Astrocyte (in vitro differentiated cells and primary cell): Measurements from ENCODE around the gene MGMT. TPM values are rescaled to one million over a fixed set of nuclear protein-coding genes. Genes with fewer than 3 reads are reported as not detected.

ENCODE experiments used
- DNase-seq: peaks from one replicate; pipeline ENCODE4 v3.0.0-alpha.2; 2010; ENCODE audit warnings: low read depth
- FAIRE-seq: peaks from 2 replicates; lab custom pipeline; 2011; peaks lifted over from hg19 to GRCh38; lab: Jason Lieb, UNC
- H2AFZ ChIP-seq: 2 replicates; pipeline ENCODE4 v1.6.0; 2012; ENCODE audit warnings: low read depth, low read length, inconsistent platforms
- H3K27ac ChIP-seq: 2 replicates; pipeline ENCODE4 v1.5.1; 2011; ENCODE audit warnings: low read depth, low read length, inconsistent platforms
- H3K27me3 ChIP-seq: 2 replicates; pipeline ENCODE4 v1.6.0; 2011; ENCODE audit warnings: low read length, inconsistent platforms; ENCODE audit not compliant: insufficient read depth
- H3K36me3 ChIP-seq: 2 replicates; pipeline ENCODE4 v1.5.1; 2011; ENCODE audit warnings: low read length, inconsistent platforms; ENCODE audit not compliant: insufficient read depth
- H3K4me1 ChIP-seq: 2 replicates; pipeline ENCODE4 v1.5.1; 2011; ENCODE audit warnings: low read length, inconsistent platforms; ENCODE audit not compliant: insufficient read depth
- H3K4me2 ChIP-seq: 2 replicates; pipeline ENCODE4 v1.6.0; 2012; ENCODE audit warnings: low read length, inconsistent platforms
- H3K4me3 ChIP-seq: 2 replicates; pipeline ENCODE4 v1.5.1; 2011; ENCODE audit warnings: low read depth, mild to moderate bottlenecking, low read length, inconsistent platforms; ENCODE audit not compliant: insufficient read depth
- H3K79me2 ChIP-seq: 2 replicates; pipeline ENCODE4 v1.6.0; 2012; ENCODE audit warnings: mild to moderate bottlenecking, low read length, inconsistent platforms; ENCODE audit not compliant: insufficient read depth
- H3K9ac ChIP-seq: 2 replicates; pipeline ENCODE4 v1.6.0; 2012; ENCODE audit warnings: mild to moderate bottlenecking, low read length, inconsistent platforms
- H3K9me3 ChIP-seq: 2 replicates; pipeline ENCODE4 v1.5.1; 2012; ENCODE audit warnings: low read depth, mild to moderate bottlenecking, low read length, inconsistent platforms; ENCODE audit not compliant: insufficient read depth
- H4K20me1 ChIP-seq: 2 replicates; pipeline ENCODE4 v1.6.0; 2012; ENCODE audit warnings: low read length, inconsistent platforms; ENCODE audit not compliant: insufficient read depth
- H3K27ac Mint-ChIP-seq: one replicate; pipeline ENCODE4 v1.8.0; 2021; ENCODE audit warnings: mild to moderate bottlenecking, mixed read lengths; ENCODE audit not compliant: unreplicated experiment
- H3K27me3 Mint-ChIP-seq: one replicate; pipeline ENCODE4 v1.8.0; 2021; ENCODE audit warnings: low read depth, mixed read lengths; ENCODE audit not compliant: unreplicated experiment
- H3K36me3 Mint-ChIP-seq: one replicate; pipeline ENCODE4 v1.8.0; 2021; ENCODE audit warnings: low read depth, mixed read lengths; ENCODE audit not compliant: unreplicated experiment
- H3K4me1 Mint-ChIP-seq: one replicate; pipeline ENCODE4 v1.8.0; 2021; ENCODE audit warnings: low read depth, mixed read lengths; ENCODE audit not compliant: unreplicated experiment
- H3K4me3 Mint-ChIP-seq: one replicate; pipeline ENCODE4 v1.8.0; 2021; ENCODE audit warnings: mild to moderate bottlenecking, moderate library complexity, mixed read lengths; ENCODE audit not compliant: unreplicated experiment
- H3K9me3 Mint-ChIP-seq: one replicate; pipeline ENCODE4 v1.8.0; 2021; ENCODE audit warnings: mild to moderate bottlenecking, mixed read lengths; ENCODE audit not compliant: unreplicated experiment
- CTCF ChIP-seq: IDR thresholded peaks from 2 replicates; pipeline ENCODE4 v1.5.1; 2011; ENCODE audit warnings: low read depth, mild to moderate bottlenecking, inconsistent platforms, low read length, moderate library complexity; ENCODE audit not compliant: insufficient read depth
- EZH2 ChIP-seq: IDR thresholded peaks from 2 replicates; pipeline ENCODE4 v1.6.1; 2012; ENCODE audit warnings: mild to moderate bottlenecking, low read length, inconsistent platforms; ENCODE audit not compliant: insufficient read depth
- total RNA-seq: library from RNA; stranded (reverse); gene quantifications from 2 replicates; pipeline ENCODE4 v1.2.1, GENCODE V29; 2021

MGMT gene
- total RNA-seq, 1 donor from 2014 or later: 9.5 TPM

- Mint-ChIP-seq H3K27me3 (no peaks in the 10 kb centered on the region), H3K4me3 (no peak overlapping the region), H3K36me3 (peaks cover 7% of the 10 kb centered on the region), H3K9me3 (no peaks in the 10 kb centered on the region), H3K4me1 (peaks cover 5% of the 10 kb centered on the region), H3K27ac (no peak overlapping the region)
- Histone ChIP-seq H4K20me1 (peaks cover 32% of the 10 kb centered on the region), H3K27ac (no peak overlapping the region), H3K4me3 (no peak overlapping the region), H3K79me2 (no peaks in the 10 kb centered on the region), H3K9me3 (no peaks in the 10 kb centered on the region), H3K36me3 (no peaks in the 10 kb centered on the region), H3K27me3 (no peaks in the 10 kb centered on the region), H3K9ac (no peak overlapping the region), H2AFZ (no peak overlapping the region), H3K4me2 (no peak overlapping the region), H3K4me1 (peaks cover 7% of the 10 kb centered on the region)
- FAIRE-seq: no peak
- TF ChIP-seq CTCF (no peak), EZH2 (no peak)
- no peak for DNase-seq
Observed at GRCh38 chr10:129523723-129524316, 56.8 kb downstream of the MGMT start.

GRCh38 chr10:129524936-129525335 is 57.9 kb downstream of the MGMT start:
- no peaks in the 10 kb centered on the region for H3K36me3 ChIP-seq
- DNase-seq (no peak), FAIRE-seq (no peak)
- H3K36me3 Mint-ChIP-seq: peaks cover 6% of the 10 kb centered on the region
- no peak overlapping the region for H3K4me3 Mint-ChIP-seq
- TF ChIP-seq EZH2: no peak
- no peak for TF ChIP-seq CTCF
- H2AFZ ChIP-seq: no peak overlapping the region
- no peaks in the 10 kb centered on the region for H3K79me2 ChIP-seq
- H3K4me1 ChIP-seq: peaks cover 7% of the 10 kb centered on the region
- H3K9ac ChIP-seq: no peak overlapping the region
- no peak overlapping the region for H3K27ac ChIP-seq
- no peak overlapping the region for H3K4me3 ChIP-seq
- H3K27me3 Mint-ChIP-seq: no peaks in the 10 kb centered on the region
- H4K20me1 ChIP-seq: peaks cover 32% of the 10 kb centered on the region
- H3K27ac Mint-ChIP-seq: no peak overlapping the region
- H3K27me3 ChIP-seq: no peaks in the 10 kb centered on the region
- peak overlapping the region; percentile 58 for H3K4me2 ChIP-seq
- H3K4me1 Mint-ChIP-seq: peaks cover 5% of the 10 kb centered on the region
- no peaks in the 10 kb centered on the region for H3K9me3 Mint-ChIP-seq
- no peaks in the 10 kb centered on the region for H3K9me3 ChIP-seq

- H3K27me3 Mint-ChIP-seq: no peaks in the 10 kb centered on the region
- H3K4me1 Mint-ChIP-seq: peaks cover 5% of the 10 kb centered on the region
- DNase-seq (peak; percentile 58), FAIRE-seq (peak; percentile 37)
- H3K36me3 ChIP-seq: no peaks in the 10 kb centered on the region
- no peak overlapping the region for H3K4me3 Mint-ChIP-seq
- no peaks in the 10 kb centered on the region for H3K79me2 ChIP-seq
- H4K20me1 ChIP-seq: peaks cover 32% of the 10 kb centered on the region
- H3K9me3 Mint-ChIP-seq: no peaks in the 10 kb centered on the region
- no peak overlapping the region for H3K27ac Mint-ChIP-seq
- H2AFZ ChIP-seq: no peak overlapping the region
- no peak overlapping the region for H3K9ac ChIP-seq
- H3K4me1 ChIP-seq: peaks cover 7% of the 10 kb centered on the region
- H3K36me3 Mint-ChIP-seq: peaks cover 6% of the 10 kb centered on the region
- H3K4me3 ChIP-seq: no peak overlapping the region
- no peak for TF ChIP-seq EZH2
- no peaks in the 10 kb centered on the region for H3K27me3 ChIP-seq
- H3K9me3 ChIP-seq: no peaks in the 10 kb centered on the region
- H3K27ac ChIP-seq: no peak overlapping the region
- H3K4me2 ChIP-seq: peak overlapping the region; percentile 58
Observed at GRCh38 chr10:129525401-129525801, 58.4 kb downstream of the MGMT start.
